Activated CD8-positive, alpha-beta memory T cell treated with anti-CD3 and anti-CD28 coated beads for 1 hour (primary cell): Measurements from ENCODE around the gene MIER1.

ENCODE experiments used
- DNase-seq, 2 donors: peaks; one replicate each; pipeline ENCODE4 v3.0.0-alpha.2; 2020; ENCODE audit warnings: low read depth in 1 of 2; ENCODE audit errors: extremely low read depth in 1 of 2

The MIER1 gene

DNA sequence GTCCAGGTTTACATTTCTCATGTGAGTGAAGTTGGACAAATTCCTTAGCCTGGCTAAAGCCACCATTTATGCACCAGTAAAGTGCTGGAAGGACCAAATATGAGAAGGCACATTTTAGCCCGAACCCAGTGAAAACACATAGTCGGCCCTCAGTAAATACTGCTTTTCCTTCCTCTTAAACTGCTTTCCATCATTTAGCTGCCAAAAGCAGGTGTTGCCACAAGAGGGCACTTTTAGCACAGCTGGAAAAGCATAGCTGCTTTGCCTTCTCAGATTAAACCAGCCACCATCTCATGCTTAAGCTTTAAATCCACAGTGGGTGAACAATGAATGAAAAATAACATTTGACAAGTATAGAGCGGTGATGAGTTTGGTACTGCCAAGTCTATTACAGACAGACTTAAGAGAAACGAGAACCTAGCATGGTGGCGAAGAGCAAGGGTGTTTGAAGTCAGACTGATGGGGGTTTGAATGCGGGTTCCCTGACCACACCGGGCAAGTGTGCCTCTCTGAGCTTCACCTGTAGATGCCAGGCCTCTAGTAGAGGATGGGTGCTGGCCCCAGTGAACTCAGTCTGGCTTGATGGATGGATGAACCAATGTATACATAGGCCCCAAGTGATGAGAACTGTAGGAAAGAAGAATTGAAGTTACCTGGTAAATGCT lies 71.4 kb downstream of the MIER1 start:
- DNase-seq = peak; percentile 13

DNA sequence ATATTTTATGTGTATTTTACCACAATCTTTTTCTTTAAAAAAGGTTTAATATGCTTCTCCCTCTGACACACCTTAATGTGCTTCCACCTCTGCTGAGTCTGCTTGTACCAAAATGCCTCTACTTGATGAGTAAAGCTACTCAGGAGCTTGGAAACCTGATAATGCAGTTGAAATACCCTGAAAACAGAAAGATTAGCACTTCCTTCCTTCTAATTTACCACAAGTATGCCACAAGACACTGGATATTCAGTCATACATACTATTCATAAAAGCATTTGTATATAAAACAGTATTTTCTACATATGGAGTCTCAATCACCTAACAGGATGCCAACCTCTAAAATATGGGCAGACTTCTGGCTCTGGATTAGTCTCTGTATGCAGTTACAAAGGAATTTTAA lies 74.2 kb downstream of the MIER1 start:
- no peak for DNase-seq

DNA sequence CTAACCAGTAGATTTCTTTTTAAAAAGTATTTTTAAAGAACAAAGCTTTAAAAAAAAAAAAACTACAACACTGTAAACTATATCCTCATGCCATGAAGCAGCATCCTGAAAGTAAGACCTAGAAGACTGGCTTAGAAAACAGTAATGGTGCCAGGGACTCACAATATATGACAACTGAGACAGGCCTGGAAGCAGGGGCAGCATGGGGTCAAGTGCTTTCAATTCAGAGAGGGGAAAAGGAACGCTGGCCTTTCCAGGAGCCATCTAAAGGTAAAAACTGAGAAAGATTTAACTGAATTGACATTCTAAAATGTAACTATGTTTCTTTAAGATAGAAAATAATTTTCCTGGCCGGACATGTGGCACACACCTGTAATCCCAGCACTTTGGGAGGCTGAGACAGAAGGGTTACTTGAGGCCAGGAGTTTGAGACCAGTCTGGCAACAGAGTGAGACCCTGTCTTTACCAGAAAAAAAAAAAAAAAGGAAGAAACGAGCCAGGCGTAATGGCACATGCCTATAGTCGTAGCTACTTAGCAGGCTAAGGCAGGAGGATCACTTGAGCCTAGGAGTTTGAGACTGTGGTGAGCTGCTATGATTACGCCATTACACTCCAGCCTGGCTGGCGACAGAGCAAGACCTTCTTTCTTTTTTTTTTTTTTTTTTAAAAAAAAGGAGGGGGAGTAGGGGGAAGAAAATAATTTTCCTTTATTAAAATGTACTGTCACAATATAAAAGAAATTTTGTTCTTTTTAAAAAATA lies 75.0 kb downstream of the MIER1 start:
- DNase-seq = no peak

DNA sequence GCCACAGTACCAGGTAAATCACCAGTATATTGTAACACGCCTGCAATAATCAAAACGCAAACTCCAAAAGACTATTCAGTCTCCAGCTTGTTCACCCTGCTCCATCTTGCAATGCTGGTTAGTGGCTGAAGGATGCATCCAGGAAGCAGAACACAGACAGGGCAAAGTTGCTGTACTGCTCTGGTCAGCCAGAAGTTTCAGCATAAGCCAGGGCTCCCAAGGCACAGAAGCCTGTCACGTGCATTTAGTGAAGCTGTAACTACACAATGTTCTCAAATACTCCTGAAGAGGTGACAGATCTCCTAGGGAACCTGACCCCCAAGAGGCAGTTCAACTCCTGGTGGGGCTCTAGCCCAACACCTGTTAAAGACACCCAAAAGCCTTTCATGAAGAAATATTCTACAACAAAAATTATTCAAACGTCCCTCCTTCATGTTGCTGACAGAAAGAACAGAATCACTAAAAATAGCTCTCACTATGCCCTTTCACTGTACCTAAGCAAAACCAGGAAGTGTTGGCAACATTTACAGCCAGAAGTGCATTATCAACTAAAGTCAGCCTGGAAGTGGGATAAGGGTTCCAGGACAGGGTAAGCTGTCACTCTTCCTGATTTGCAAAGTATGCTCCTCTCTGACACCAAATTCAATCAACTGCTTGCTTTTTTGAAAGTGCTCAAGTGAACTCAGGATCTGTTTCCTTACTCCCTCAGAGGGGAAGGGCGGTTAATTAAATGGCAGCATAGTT lies 77.1 kb downstream of the MIER1 start:
- DNase-seq = no peak

DNA sequence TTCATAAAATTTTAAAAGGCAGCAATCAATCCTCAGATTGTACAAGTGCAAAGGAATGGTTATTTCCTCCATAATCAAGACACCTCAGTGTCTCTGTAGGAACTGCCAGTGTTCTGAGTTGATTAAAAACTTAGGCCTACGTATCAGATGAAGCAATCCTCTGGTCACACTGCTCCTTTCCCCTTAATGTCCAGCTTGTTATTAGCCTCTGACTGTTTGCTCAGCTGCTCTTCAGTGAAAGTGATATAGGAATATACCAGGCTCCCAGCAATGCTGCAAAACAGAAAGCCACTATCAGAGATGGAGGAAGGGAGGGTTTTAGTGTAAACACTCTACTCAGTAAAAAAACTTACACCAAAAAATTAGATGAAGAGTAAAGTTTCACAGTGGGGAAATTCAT lies 79.4 kb downstream of the MIER1 start:
- DNase-seq = no peak

DNA sequence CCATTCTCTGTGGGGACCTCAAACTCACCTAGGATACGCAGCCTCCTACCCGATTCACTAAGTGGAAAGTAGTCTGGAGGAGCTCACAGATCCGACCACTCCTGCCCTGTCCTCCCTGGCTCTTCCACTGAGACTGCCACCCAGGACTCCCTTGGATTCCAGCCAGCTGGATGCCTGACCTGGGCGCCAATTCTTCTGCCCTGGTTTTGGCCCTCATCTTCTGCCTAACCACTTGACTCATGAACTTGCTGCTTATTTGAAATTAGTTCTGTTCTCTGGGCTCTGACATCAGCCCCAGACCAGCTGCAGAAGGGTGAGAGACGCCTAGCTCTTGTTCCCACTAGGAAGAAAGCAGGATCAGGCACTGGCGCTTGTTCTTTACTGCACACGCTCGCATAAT lies 80.3 kb downstream of the MIER1 start:
- no peak for DNase-seq

DNA sequence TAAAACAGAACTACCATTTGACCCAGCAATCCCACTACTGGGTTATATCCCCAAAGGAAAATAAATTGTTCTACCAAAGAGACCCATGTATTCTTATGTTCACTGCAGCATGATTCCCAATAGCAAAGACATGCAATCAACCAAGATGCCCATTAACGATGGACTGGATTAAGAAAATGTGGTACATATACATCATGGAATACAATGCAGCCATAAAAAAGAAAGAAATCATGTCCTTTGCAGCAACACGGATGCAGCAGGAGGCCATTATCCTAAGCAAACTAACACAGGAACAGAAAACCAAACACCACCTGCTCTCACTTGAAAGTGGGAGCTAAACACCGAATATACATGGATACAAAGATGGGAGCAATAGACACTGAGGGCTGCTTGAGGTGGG lies 85.0 kb downstream of the MIER1 start:
- no peak for DNase-seq

DNA sequence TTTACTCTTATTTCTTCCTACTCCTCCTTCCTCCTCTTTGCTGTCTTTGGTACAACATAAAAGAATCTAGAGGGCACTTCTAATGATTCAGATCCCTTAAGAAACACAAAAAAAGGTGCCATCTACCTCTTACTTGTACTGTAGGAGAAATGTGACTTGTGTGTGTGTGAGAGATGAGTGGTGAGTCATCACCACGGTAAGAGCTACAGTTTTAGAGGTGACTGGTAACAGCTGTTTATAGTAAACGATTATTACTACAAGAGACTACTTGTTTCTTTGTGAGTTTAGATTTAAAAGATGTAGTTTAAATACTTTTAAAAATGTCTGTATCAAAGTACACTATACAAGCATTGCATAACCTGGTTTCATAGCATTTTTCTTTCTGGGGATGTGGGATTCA lies 88.8 kb downstream of the MIER1 start:
- DNase-seq = no peak

DNA sequence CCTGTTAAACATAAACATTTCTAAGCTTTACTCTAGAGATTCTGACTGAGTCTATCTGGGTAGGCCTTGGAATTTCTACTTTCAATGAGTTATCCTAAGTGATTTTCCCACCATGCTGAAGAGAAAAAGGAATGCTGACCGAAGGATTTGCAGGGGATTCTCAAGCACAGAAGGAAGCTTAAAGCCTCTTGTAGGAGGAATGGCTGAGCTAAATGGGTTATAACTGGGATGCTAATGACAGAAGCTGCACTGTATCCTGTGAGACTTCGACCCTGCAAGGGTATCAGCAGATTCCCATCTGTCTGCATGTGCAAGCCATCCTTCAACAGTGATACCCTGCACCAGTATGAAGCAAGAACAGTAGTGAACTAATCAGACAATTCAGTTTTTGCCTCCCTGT lies 93.8 kb downstream of the MIER1 start:
- no peak for DNase-seq

DNA sequence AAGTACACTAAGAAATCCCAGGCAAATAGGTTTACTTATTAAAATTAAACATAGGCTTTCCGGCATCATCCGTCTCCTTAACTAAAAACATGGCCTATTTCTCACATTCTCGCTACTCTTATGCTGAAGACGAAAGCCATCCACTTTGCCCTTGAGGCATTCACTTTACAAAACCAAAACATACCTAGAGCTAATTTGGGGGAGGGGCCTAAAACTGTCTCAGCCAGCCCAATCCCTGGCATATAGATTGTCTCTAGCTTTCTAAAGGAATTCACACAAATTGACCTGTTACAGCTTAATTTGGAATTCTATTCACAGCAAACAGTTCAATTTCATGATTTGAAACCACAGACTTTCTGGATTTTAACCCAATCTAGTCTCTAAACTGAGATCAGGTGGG lies 94.3 kb downstream of the MIER1 start:
- no peak for DNase-seq

DNA sequence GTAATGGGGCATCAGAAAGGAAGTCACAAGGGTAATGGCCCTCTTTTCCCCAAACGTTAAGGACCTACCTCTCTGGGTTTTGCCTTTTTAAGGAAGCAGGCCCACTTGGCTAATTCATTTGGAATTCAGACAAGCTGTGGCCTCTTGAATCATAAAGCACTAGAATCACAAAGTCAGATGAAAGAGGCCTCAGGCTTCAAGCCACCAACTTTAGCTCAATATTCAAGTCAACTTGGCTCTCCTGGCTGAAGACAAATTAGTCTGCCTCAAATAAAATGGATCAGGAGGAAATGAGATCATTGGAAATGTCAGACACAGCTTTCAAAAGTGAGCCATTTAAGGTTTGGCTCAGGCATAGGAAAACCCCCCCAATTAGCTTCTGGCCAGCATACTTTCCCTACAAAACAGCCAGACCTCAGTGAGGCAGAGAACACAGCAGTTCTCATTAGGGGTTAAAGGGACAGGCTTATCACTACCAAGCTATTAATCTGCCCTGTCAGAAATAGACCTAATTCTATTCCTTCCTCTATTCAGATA lies 94.9 kb downstream of the MIER1 start:
- no peak for DNase-seq

DNA sequence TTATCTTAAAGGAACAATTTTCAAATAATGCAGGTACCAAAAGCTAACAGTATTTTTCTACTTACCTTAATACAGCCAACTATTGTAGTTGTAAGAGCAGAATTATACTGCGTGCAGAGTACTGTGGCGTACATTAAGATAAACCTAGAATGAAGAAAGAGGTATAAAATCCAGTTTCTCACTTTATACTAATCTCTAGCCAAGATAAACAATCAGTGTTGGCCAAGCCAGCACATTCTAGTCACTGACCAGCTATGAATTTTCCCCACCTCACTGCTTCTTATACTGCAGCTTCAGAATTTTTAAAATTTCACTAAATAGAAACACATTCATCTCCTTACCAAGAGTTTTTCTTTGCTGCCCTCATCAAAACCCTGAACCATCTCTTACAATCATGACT lies 95.5 kb downstream of the MIER1 start:
- DNase-seq = no peak

DNA sequence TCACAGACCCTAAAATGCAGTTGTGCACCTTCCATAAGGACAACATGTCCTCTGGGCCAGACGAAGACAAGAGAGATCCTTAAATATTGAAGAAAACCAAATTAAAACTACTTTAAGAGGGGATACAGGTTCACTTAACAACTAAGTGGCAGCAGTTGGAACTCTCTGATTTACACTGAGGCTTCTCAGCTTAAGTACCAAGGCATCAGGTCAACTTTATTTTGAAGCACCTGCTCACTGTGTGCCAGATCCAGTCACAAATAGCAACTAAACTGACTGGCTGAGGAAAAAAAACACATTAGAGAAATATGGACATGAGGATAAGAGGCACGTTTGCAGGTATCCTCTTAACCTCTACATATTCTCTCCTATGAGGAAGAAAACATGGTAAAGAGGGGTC lies 96.0 kb downstream of the MIER1 start:
- DNase-seq = no peak

DNA sequence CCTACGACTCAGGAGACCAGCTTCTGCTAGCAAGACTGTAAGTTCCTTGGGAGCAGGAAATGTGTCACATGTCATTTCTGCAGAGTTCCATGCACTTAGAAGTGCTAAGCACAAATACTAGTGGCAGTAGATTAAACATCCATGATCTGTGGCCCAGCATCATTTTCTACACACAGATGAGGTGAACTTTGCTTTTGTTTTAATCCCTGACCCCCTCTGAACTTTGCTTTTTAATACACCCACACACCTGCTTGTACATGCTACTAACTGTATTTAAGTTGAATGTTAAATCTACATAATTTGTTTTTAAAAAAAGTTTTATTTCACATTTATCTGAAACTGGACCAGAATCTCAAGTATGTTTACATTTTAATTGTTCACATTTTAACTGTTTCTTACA lies 104.7 kb downstream of the MIER1 start:
- DNase-seq = no peak

DNA sequence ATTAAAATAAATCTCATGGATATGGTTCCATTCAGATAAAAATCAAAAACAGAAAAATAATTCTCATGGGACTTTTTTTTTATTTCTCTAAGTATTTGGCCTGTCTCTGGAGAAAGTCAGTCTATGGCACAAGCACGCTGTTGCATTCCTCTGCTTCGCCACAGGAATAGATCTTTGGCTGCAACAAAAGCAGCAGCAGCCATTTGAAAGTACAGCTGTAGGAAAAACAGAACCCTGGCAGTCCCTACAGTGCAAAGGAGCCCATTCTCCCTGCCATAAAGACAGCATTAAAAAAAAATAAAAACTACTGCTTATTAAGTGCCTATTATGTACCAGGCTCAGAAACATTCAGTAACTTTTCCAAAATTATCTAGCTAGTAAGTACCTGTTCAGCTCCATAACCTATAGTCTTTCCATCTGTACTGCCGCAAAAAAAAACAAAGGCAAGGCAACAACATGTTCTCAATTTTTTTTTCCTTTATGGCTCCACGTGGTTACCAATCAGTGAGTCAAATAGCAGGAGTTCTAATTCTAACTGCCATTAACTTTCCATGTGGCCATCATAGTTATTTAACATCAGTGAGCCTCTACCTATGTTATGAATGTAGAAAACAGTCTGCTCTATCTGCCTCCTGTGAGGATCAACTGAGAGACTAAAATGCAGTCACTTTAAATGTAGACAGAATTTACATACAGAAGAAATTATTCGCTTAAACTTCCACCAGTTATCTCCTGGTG lies 106.5 kb downstream of the MIER1 start:
- no peak for DNase-seq

DNA sequence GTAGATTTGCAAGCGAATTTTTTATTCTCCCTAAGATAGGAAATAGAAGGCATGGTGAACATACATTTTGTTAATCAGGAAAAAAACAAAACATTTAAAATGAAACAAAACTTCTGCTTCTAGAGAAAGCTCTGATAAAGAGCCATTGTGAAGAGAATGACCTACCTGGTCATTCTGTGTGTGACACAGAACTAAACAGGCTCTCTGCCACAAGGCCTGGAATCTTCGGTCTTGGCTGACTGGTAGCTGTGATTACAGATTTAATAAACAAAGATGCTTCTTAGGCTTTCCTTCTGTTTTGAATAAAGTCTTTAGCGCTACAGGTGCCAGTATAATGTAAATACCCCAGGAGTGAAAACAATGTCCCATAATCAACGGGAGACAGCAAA lies 107.1 kb downstream of the MIER1 start:
- DNase-seq = no peak
